GM21825 (cell line): Measurements from ENCODE around the gene SPA17.

ENCODE experiments used
- ATAC-seq: cut with Tn5 transposase; IDR thresholded peaks from one replicate; pipeline ENCODE4 v1.9.1; 2021; ENCODE audit warnings: mild to moderate bottlenecking, moderate library complexity; ENCODE audit not compliant: unreplicated experiment

Gene SPA17

DNA sequence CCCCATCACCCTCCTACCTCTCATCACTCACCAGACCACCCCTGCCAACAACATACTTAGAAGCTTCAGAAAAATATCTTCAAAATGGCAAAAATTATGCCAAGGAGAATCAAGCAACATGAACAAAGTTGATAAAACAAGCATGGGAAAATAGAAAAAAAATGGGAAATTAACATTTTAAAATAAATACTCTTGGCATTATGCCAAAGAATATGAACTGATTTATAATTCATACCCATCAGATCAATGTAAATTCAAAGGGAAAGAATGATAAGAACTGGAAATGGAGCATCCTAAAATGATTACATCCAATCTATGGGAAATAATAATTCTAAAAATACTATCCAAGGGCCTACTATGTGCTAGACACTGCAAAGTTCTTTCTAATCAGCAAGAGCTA lies 12.2 kb upstream of the SPA17 start:
- no peak for ATAC-seq

DNA sequence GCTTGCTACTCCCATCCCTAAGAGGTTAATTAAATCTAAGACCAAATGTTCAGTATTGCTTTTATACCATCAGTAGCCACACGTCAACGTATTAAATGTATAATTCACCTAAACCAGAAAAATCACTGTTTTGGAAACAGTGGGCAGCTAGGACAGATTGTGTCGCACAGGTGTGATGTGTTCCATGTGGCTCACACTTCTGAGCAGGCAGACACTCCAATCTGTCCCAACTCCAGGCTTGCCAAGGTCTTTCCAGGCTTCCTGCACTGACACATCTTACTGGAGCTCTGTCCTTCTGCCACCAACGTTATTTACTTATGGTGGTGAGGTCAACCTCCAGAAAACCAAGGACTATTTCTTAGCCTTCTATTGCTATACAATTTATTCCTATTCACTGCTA lies 11.6 kb upstream of the SPA17 start:
- no peak for ATAC-seq

DNA sequence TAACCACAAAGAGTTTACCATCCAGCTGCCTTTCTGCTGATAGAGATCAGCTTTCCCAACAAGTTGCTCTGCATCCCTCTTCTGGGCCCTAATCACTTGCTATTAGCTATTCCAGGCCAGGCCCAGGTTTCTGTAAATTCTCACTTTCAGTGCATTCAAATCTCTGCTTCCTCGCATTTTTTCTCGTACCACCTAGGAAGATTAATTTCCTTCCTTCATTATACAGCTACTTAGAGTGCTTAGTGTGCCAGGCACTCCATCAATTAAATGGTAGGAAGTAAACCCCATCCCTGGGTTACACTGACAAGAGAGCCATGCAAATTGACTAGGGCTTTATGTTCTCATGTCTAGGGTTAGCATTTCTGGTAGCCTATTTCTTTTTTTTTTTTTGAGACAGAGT lies 9.8 kb upstream of the SPA17 start:
- no peak for ATAC-seq

DNA sequence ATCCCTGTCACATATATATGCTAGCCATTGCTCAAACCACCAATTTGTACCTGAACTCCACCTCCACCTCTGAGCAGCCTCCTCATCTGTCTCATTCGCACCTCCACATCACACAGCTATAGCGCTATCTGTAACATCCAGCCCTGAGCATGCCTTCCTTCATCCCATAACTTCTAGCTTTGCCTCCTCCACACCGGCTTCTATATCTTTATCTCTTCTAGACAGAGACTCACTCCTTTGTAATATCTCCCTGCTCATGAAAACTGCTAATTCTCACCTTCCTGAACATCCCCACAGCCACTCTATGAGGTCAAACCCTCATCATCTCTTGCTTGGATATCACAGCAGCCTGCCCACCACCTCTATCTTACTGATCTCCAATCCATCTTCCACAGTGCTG lies 6.1 kb upstream of the SPA17 start:
- ATAC-seq, result no peak

DNA sequence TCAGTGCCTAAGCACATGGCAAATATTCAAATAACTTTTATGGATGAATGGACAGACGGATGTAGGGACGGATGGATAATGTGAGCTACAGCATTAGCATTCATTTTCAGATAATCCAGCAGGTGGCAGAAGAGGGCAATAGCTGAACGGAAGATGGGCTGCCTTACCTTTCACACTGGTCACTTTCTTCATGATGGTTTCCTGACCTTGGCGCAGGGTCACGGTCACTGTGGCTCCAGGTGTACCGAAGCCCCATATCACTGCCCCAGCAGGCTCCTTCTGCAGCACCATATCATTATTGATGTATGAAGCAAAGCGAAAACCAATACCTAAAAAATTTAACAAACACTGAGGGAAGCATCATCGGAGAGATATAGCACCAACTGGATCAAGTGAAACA lies 4.5 kb upstream of the SPA17 start:
- peak; percentile 29 for ATAC-seq

DNA sequence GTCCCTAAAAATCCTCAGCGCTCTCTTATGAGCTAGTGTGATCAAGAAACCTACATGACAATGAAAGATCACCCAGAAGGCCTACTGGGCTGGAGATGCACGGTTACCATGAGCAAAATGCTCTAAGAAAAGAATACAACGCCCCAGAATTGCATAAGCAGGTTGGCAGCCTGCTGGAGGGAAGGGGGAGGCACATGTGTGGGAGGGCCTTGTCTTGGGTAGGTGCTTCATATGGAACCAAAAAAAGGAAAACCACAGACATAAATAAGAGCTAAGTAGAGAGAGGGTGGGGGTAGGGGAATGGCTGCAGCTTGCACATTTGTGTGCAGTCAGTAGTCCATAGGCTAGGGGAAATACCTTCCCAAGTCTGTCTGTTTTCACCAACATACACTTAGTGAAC lies 3.0 kb upstream of the SPA17 start:
- no peak for ATAC-seq

DNA sequence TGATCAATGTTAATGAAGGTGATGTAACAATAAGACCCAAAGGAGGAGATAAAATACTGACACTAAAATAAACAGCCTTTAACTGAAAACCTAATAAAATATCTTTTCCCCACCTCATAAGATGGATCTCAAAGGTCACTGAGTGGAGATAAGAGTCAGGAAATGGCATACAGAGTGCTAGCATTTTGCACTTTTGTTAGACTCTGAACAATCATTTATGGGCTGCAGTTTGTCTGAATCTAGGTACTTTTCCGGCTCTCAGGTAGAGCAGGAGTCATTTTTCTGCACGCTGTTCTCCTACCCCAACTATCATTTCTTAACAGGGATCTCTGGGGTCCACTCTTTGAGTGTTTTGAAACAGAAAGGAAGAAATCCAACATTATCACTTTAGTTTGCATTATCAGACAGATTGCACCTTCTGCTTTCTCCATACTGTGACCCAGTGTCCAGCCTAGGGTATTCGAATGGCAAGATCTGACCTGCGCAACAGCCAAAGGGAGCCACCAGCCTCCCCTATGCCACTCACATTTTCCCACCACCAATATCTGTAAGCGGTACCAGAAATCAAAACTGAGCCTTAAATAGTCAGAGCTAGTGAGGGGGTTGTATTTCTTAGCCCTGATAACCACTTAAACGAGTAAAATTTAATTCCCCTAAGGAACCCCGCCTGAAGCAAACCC lies 1.0 kb upstream of the SPA17 start:
- peak; percentile 2 for ATAC-seq

DNA sequence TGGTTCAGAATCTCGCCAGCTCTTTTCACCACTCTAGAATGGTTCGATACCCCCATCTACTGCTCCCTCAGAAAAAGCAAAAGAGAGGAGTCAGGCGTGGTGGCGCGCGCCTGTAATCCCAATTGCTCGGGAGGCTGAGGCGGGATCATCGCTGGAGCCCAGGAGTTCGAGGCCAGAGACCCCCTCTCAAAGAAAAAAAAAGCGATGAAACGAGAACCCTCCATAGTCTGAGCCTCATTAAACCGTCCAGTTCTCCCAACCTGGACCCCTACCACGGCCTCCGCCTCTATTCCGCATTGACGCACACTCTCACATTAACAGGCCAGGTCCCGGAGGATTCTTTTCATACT lies 439 bp downstream of the SPA17 start:
- ATAC-seq, result no peak

DNA sequence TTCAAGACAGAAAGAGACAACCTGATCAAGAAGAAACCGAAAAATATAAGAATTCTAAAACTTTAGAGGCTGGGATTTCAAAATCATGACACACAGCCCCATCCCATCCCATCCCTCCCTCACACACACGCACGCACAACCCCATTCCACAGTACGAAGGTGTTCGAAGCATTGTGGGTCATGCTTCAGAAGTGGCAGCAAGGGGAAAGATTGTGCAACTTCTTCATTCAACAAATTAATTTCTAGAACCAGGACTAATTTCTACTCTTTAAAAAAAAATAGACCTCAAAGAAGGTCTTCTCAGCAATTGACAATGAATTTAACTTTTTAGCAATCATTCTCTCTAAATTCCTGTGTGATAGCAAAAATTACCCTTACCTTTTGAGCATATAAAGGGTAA lies 867 bp downstream of the SPA17 start:
- no peak for ATAC-seq

DNA sequence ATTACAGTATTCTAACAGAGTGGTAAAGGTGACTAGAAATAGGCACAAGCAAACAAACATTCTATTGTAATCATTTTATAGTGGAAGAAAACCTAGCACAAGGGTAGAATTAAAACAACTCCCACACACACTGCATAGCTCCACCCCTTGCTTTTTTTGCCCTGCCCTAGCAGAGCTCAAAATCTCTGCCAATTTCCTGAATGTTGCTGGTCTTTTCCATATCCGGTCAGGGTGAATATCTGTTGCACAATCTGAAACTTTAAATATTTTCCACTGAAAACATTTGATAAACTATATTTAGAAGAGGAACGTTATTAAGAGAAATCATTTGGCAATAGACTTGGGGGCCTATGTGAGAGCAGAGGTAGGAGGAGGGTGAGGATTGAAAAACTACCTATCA lies 2.7 kb downstream of the SPA17 start:
- no peak for ATAC-seq

DNA sequence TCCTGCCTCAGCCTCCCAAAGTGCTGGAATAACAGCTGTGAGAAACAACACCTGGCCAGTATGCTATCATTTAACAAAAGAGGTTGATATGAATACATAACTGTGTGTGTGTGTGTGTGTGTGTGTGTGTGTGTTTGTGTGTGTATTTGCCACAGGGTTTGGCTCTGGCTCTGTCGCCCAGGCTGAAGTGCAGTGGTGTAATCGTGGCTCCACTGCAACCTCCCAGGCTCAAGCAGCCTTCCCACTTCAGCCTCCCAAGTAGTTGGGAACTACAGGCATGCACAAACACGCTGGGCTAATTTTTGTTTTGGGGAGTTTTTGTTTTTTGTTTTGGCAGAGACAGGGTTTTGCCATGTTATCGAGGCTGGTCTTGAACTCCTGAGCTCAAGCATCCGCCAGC lies 4.7 kb downstream of the SPA17 start:
- no peak for ATAC-seq

DNA sequence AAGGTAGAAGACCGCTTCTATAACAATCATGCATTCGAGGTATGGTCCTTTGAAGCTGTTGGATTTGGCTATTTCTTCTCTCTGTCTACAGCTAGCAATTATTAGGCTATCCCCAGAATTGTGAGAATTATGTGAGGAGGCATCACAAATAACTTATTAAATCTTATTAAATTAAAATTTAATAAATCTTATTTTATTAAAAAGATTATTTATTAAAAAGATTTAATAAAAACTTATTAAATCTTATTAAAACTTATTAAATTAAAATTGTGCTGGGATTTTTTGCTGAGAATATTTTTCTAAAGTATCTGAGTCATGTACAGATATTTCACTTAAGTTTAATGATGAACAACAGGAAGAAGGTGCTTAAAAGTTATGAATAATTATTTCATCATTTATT lies 7.7 kb downstream of the SPA17 start:
- no peak for ATAC-seq

DNA sequence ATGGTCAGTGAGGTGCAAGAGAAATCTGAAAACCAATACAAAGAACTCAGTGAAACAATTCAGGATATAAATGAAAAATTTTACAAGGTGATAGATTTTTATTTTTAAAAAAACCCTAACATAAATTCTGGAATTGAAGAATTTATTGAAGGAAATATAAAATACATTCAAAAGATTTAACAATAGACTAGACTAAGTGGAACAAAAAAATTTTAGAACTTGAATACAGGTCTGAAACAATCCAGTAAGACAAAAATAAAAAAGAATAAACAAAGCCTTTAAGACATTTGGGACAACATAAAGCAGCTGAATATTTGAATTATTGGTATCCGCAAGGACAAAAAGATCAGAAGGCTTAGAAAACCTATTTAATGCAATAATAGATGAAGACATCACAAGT lies 8.7 kb downstream of the SPA17 start:
- no peak for ATAC-seq

DNA sequence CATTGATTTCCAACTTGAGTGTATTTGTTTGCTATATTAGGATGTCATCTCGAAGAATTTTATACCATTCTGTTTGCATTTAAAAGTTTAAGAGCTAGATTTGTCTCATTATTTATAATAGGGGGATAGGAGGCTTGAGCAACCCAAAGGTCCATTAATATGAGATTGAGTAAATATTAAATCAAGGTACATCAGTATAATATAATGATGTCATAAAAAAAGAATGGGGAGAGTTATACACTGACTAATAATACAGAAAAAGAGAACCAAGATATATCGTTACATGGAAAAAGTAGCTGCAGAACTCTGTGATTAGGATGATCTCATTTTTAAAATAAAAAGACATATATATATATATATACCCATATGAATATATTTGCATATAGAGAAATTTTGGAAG lies 19.4 kb downstream of the SPA17 start:
- no peak for ATAC-seq

DNA sequence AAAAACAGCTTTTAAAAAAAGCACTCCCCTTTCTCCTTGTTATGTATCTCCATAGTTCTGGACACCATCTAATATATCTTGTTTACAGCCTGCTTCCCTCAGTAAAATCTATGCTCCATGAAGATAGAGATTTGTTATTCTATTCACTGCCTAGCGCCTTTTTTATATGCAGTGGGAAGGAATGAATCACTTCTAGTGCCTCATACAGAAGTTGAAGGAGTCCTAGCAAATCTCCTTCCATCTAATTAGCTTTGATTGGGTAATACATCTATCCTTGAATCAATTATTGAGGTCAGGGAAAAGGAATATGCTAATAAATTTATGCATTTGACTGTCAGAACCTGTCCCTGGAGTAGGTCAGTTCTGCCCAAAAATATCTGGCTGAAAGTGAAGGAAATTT lies 25.8 kb downstream of the SPA17 start:
- no peak for ATAC-seq

DNA sequence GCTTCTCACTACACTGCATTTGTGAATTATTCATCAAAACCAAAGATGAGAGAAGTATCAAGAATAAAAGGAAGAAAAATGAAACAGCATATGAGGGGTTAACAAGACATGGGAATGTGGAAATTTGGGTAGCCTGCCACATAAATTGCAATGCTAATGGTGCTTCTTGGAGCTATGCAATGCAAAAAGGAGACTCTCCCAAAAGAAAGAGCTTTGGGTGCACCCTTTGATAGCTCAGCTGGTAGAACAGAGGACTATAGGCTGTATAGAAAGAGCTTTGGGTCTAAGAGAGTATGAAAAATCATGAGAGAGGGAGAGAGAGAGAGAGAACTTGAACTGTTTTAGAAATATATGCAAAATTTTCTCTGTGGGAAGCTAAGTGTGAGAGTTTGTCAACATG lies 26.3 kb downstream of the SPA17 start:
- no peak for ATAC-seq

DNA sequence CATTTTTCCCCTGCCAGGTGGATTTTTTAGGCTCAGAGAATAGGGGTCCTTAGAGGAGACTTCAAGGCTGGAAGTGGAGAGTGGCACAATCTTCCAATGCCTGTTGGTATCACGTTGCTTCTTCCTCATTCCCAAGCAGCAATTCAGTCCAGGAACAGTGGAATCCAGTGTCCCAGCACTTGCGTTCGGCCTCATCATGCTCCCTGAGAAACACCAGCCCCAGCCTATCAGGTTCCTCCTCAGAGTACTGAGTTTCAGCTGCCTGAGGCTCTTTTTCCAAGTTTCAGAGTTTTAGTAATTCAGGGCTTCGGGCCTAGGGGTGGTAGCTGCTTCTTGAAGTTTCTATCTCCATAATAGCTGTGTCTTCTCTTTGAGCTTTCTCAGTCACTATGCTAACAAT lies 34.1 kb downstream of the SPA17 start:
- no peak for ATAC-seq

DNA sequence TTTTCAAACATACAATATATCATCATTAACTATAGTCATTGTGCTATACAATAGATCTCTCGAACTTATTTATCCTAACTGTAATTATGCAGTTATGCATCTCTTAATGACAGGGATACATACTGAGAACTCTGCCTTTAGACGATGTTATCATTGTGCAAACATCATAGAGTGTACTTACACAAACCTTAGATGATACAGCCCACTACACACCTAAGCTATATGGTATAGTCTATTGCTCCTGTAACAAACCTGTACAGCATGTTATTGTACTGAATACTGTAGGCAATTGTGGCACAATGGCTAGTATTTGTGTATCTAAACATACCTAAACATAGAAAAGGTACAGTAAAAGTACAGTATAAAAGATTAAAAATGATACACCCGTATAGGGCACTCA lies 38.7 kb downstream of the SPA17 start:
- ATAC-seq, result no peak

DNA sequence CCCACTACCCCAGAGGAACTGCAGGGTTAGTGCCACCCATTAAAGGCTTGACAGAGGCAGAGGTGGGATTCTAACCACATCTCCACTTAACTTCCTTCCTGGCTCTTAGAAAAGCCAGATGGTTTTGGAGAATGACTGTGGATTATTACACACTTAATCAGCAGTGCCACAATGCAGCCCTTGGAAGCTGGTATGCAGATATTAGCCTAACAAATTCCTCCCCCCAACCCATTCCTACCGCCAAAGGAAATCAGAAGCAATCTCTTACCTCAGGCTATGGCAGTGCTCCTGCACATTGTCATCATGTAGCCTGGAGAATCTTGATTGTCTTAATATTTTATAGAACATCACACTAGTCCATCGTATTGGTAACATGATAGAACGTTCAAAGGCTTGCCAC lies 42.9 kb downstream of the SPA17 start:
- ATAC-seq, result no peak

DNA sequence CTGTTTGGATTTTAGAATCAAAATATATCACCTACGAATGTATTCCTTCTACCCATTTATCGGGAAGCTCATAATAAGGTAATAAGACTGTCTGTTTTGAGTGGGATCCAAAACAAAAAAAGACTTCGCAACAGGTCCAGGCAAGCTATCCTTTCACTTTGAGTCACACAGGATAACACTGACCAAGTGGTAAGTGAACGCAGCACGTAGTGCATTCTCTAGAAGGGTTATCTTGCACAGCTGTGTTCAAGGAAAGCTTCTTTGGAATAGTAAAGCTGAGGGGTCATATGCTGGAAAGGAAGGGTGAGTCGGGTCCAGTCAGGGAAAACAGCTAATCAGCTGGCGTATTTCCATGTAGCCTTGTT lies 43.7 kb downstream of the SPA17 start:
- no peak for ATAC-seq

DNA sequence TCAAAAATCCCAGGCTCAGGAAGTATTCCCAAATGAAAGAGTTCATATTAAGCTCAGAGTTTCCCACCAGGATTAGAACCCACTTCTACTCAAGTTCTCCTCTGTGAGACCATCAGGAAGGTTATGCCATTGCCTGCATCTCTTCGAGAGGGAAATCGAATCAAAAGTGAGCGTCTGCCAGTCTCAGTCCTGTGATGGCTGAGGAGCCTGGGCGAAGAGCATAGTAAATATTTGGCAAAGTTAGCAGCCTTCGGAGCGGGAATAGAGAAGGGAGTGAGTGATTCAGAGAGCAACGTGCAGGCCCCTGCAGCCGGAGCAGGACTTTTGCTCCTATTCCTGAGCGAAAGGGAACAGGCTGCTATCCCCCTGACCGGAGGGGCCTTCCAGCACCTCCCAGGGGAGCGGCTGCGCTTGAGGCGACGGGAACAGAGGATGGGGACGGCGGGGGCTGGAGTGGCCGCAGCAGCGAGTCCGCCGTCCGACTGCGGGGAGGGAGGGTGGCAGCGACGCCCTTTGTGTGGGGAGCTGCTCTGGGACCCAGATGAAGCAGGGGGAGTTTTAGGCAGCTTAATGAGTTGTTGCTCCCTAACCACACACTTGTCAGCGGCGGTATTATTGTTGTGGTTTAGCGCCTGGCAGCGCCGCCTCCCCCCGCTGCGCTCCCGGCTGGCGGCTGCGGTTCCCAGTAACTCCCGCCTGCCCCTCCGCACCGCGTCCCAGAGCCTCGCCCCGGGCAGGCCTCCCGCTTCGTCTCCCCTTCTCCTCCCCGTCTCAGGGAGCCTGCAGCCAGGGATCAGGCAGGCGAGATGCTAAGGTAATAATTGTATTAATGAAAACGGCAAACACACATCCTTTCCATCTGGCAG lies 44.3 kb downstream of the SPA17 start:
- ATAC-seq, result peak; percentile 65

DNA sequence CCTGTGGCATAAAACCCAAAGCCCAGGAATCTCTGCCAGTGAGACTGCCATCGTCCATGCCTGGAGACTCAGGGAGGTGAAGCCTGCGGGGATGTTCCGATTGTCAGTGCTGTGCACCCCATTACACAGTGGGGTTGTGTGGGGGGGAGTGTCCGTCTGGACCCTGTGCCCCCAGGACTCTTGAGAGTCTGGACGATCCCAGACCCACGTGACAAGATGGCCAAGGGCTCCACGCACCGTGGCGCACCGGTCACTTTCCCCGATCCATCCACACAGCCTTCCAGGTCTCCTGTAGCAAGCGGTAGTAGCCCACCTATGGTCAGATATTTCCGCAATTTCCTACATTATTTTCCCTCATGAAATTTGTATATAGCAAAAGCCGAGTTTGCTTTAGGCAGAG lies 45.1 kb downstream of the SPA17 start:
- no peak for ATAC-seq

DNA sequence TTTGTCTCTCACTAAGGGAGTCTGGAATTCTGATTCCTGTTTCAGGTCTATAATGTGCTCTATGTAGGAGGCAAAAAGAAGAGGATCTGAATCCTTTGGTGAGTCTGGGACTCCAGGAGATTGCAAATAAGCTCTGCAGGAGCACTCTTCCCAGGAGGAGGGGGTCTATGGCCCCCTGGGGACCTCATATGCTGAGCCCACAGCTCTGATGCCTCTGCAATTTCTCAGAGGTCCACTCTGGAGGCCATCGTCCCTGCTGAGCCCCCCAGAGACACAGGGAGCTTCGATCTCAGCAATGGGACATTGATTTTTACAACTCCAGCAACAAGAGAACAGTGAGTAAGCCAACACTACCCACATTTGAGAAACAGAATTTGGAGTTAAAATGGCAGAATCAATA lies 45.8 kb downstream of the SPA17 start:
- no peak for ATAC-seq
